Tibial nerve (tissue), 4 donors: Measurements from ENCODE around the gene MYH7B. TPM values are rescaled to one million over a fixed set of nuclear protein-coding genes. Genes with fewer than 3 reads are reported as not detected.

Source experiments
- DNase-seq, 2 donors: peaks; one replicate each; pipeline ENCODE4 v3.0.0-alpha.2; 2019; ENCODE audit warnings: low spot score in 2 of 2
- H3K27ac ChIP-seq, 4 donors: fragments of 200-600 bp; sonication (generic) in 3 of 4; one replicate each; pipeline ENCODE4 v1.5.1; 2017 to 2019; ENCODE audit warnings: mild to moderate bottlenecking in 1 of 4
- H3K27me3 ChIP-seq, 2 donors: fragments of 200-600 bp; sonication (generic) in 1 of 2; one replicate each; pipeline versions ENCODE4 v1.5.1 to v1.6.0; 2017 to 2019
- H3K36me3 ChIP-seq, 3 donors: fragments of 200-600 bp; sonication (generic); one replicate each; pipeline ENCODE4 v1.5.1; 2018 to 2019
- H3K4me1 ChIP-seq, 4 donors: fragments of 200-600 bp; sonication (generic) in 3 of 4; one replicate each; pipeline ENCODE4 v1.5.1; 2017 to 2019
- H3K4me3 ChIP-seq, 4 donors: fragments of 200-600 bp; sonication (generic) in 3 of 4; one replicate each; pipeline ENCODE4 v1.5.1; 2017 to 2019; ENCODE audit warnings: mild to moderate bottlenecking in 1 of 4, moderate library complexity in 1 of 4
- H3K9me3 ChIP-seq, 4 donors: fragments of 200-600 bp; sonication (generic) in 3 of 4; one replicate each; pipeline ENCODE4 v1.5.1; 2017 to 2019
- CTCF ChIP-seq, 5 experiments: fragments of 200-600 bp in 3 of 5; fragments of 450-650 bp in 2 of 5; sonication (generic) in 3 of 5; IDR thresholded peaks; one replicate each; pipeline ENCODE4 v1.5.1; 2016 to 2019; ENCODE audit warnings: antibody characterized with exemption in 5 of 5, mild to moderate bottlenecking in 3 of 5, moderate library complexity in 2 of 5
- EP300 ChIP-seq, 2 donors: sonication (generic); formaldehyde crosslinking; IDR thresholded peaks; one replicate each; pipeline ENCODE4 v1.6.1; 2017; ENCODE audit warnings: antibody characterized with exemption in 2 of 2, mild to moderate bottlenecking in 1 of 2
- POLR2A ChIP-seq, 2 donors: fragments of 450-650 bp; IDR thresholded peaks; one replicate each; pipeline ENCODE4 v1.6.1; 2017; ENCODE audit warnings: antibody characterized with exemption in 2 of 2, mild to moderate bottlenecking in 2 of 2, moderate library complexity in 2 of 2
- WGBS, 2 donors: methylation state at CpG; one replicate each; pipeline ENCODE4 v1.1.5; 2018; 5-methylcytosine and 5-hydroxymethylcytosine counted together
- total RNA-seq, 4 donors: library from RNA; depleted of rRNA; stranded (reverse); fragments of >200 nt; gene quantifications; one replicate each; pipeline ENCODE4 v1.1.0, GENCODE V29; 2016

Gene MYH7B
- total RNA-seq, 4 donors from 2014 or later: 3.3 to 5.3 (median 4.0) TPM

- no peak for DNase-seq
- Histone ChIP-seq H3K4me1 (peaks cover 0 to 24% (median 0%) of the 10 kb centered on the region in 4 donors), H3K27ac (no peak overlapping the region), H3K27me3 (no peaks in the 10 kb centered on the region), H3K36me3 (peaks cover 0 to 65% (median 10%) of the 10 kb centered on the region in 3 donors), H3K9me3 (no peaks in the 10 kb centered on the region), H3K4me3 (no peak overlapping the region)
- TF ChIP-seq EP300 (IDR thresholded peaks at IDR 0.05) (no peak), POLR2A (IDR thresholded peaks at IDR 0.05) (no peak), CTCF (IDR thresholded peaks at IDR 0.05) (no peak)
- WGBS, 2 donors: 80 to 83% methylated on average over 13 to 18 of the region's 18 CpGs
Measured at GRCh38 chr20:34990661-34991214, 35.1 kb downstream of the MYH7B start.

- H3K27ac ChIP-seq: no peak overlapping the region
- TF ChIP-seq POLR2A (IDR thresholded peaks at IDR 0.05): no peak
- no peak for TF ChIP-seq EP300 (IDR thresholded peaks at IDR 0.05)
- no peak for TF ChIP-seq CTCF (IDR thresholded peaks at IDR 0.05)
- DNase-seq: no peak
- no peak overlapping the region for H3K4me3 ChIP-seq
- H3K27me3 ChIP-seq: no peaks in the 10 kb centered on the region
- peaks cover 0 to 16% (median 0%) of the 10 kb centered on the region in 4 donors for H3K4me1 ChIP-seq
- H3K36me3 ChIP-seq: peaks cover 0 to 87% (median 13%) of the 10 kb centered on the region in 3 donors
- WGBS, 2 donors: 92% methylated on average over 17 to 20 of the region's 20 CpGs
- H3K9me3 ChIP-seq: no peaks in the 10 kb centered on the region
Measured at GRCh38 chr20:34992751-34993417, 37.2 kb downstream of the MYH7B start.

GRCh38 chr20:34993941-34994508 is 38.4 kb downstream of the MYH7B start:
- H3K4me3 ChIP-seq: no peak overlapping the region
- H3K27ac ChIP-seq: no peak overlapping the region
- H3K4me1 ChIP-seq: peaks cover 0 to 11% (median 0%) of the 10 kb centered on the region in 4 donors
- no peak for TF ChIP-seq EP300 (IDR thresholded peaks at IDR 0.05)
- no peak for TF ChIP-seq CTCF (IDR thresholded peaks at IDR 0.05)
- TF ChIP-seq POLR2A (IDR thresholded peaks at IDR 0.05): no peak
- WGBS, 2 donors: 87 to 90% methylated on average over 16 to 22 of the region's 22 CpGs
- H3K9me3 ChIP-seq: no peaks in the 10 kb centered on the region
- peaks cover 0 to 98% (median 13%) of the 10 kb centered on the region in 3 donors for H3K36me3 ChIP-seq
- H3K27me3 ChIP-seq: no peaks in the 10 kb centered on the region
- no peak for DNase-seq

- Histone ChIP-seq H3K9me3 (no peaks in the 10 kb centered on the region), H3K4me3 (no peak overlapping the region), H3K4me1 (peaks cover 0 to 11% (median 0%) of the 10 kb centered on the region in 4 donors), H3K27me3 (no peaks in the 10 kb centered on the region), H3K27ac (no peak overlapping the region), H3K36me3 (peaks cover 0 to 99% (median 13%) of the 10 kb centered on the region in 3 donors)
- DNase-seq: no peak
- no peak for TF ChIP-seq POLR2A (IDR thresholded peaks at IDR 0.05)
- TF ChIP-seq CTCF (IDR thresholded peaks at IDR 0.05): no peak
- no peak for TF ChIP-seq EP300 (IDR thresholded peaks at IDR 0.05)
- 90 to 91% methylated on average over 14 of the region's 14 CpGs for WGBS, 2 donors
Measured at GRCh38 chr20:34994509-34995131, 39.0 kb downstream of the MYH7B start.
